ENCODE results near the gene RPL39L. TPM values are rescaled to one million over a fixed set of nuclear protein-coding genes. Genes with fewer than 3 reads are reported as not detected.

The RPL39L gene
- total RNA-seq, 1 experiment from 2014 or later: 37.7 TPM

DNA sequence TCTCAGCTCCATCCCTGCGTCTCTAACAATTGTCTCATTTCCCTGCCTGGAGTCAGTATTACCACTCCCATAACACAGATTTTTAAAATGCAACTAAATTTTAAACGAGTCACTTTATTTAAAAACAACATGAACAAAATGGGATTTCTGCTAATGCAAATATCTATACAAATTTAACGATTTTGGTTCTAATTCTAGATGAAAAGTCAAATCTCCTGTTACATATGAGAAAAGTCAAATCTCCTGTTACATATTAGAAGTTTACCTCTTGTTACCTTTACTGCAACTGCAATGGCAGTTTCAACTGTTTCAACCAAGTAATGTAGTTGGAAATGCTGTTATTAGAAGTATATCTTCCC lies 578 bp upstream of the RPL39L start:
- H3K4me3 ChIP-seq (ENCODE audit: low read depth in 2 of 2, low read length in 2 of 2): peak overlapping the region; percentile 48 to 71
- H3K4me1 ChIP-seq (ENCODE audit: control insufficient read depth, insufficient read depth, low read length): no peaks in the 10 kb centered on the region
- no peak for TF ChIP-seq POLR2AphosphoS5 (IDR thresholded peaks at IDR 0.05; ENCODE audit: low read depth, low read length)
- TF ChIP-seq REST (IDR thresholded peaks at IDR 0.05; ENCODE audit: insufficient read depth in 1 of 2, low read depth in 2 of 2, low read length in 1 of 2): no peak
- TF ChIP-seq SIN3A (IDR thresholded peaks at IDR 0.05; ENCODE audit: borderline replicate concordance, insufficient read depth, low read depth, low read length): no peak
- no peak for TF ChIP-seq TCF7L2 (IDR thresholded peaks at IDR 0.05; ENCODE audit: low read depth, low read length)
- TF ChIP-seq, protein P1, sequence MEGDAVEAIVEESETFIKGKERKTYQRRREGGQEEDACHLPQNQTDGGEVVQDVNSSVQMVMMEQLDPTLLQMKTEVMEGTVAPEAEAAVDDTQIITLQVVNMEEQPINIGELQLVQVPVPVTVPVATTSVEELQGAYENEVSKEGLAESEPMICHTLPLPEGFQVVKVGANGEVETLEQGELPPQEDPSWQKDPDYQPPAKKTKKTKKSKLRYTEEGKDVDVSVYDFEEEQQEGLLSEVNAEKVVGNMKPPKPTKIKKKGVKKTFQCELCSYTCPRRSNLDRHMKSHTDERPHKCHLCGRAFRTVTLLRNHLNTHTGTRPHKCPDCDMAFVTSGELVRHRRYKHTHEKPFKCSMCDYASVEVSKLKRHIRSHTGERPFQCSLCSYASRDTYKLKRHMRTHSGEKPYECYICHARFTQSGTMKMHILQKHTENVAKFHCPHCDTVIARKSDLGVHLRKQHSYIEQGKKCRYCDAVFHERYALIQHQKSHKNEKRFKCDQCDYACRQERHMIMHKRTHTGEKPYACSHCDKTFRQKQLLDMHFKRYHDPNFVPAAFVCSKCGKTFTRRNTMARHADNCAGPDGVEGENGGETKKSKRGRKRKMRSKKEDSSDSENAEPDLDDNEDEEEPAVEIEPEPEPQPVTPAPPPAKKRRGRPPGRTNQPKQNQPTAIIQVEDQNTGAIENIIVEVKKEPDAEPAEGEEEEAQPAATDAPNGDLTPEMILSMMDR (IDR thresholded peaks at IDR 0.05): no peak; the same call in none of the 2 replicates
- H3K27me3 ChIP-seq (ENCODE audit: control insufficient read depth, insufficient read depth, low read length): no peaks in the 10 kb centered on the region
- ATAC-seq: no peak
- CTCF ChIA-PET: interaction anchor here (0.5 to 2.0 kb wide), 11 partner anchors 8 to 856 kb away, joined by 3 to 18 read pairs (median 4); no protein-coding TSS in a partner anchor
- no TSS peak for BruUV-seq (replicated peaks)
- H3K36me3 ChIP-seq (ENCODE audit: control insufficient read depth, insufficient read depth, low read length): no peaks in the 10 kb centered on the region
- in situ Hi-C loops (cut with HindIII; ENCODE audit: low pct_unique_long_range_greater_than_20kb, low sequenced_read_pairs) (no loop called here), intact Hi-C loops (cut with micrococcal nuclease; ENCODE audit: unreplicated experiment) (no loop called here)
- H3K27ac ChIP-seq (ENCODE audit: low read length): no peak overlapping the region; the same call in 1 of the 2 replicates
- POLR2A ChIA-PET: interaction anchor here (0.6 to 0.7 kb wide), 5 partner anchors 24 to 421 kb away, joined by 3 to 7 read pairs (median 3); no protein-coding TSS in a partner anchor
- no peaks in the 10 kb centered on the region for H3K9me3 ChIP-seq (ENCODE audit: control insufficient read depth, insufficient read depth, low read depth, low read length)
- DNase-seq (ENCODE audit: low read depth, low spot score): no peak

- no peak for DNase-seq (ENCODE audit: low read depth, low spot score)
- no peak for ATAC-seq
- BruUV-seq (replicated peaks): no TSS peak
- intact Hi-C loops (cut with micrococcal nuclease; ENCODE audit: unreplicated experiment): no loop called here
- Histone ChIP-seq H3K4me1 (ENCODE audit: control insufficient read depth, insufficient read depth, low read length) (no peaks in the 10 kb centered on the region), H3K36me3 (ENCODE audit: control insufficient read depth, insufficient read depth, low read length) (no peaks in the 10 kb centered on the region), H3K27ac (ENCODE audit: low read length) (no peak overlapping the region), H3K4me3 (ENCODE audit: low read depth in 2 of 2, low read length in 2 of 2) (no peak overlapping the region), H3K27me3 (ENCODE audit: control insufficient read depth, insufficient read depth, low read length) (no peaks in the 10 kb centered on the region), H3K9me3 (ENCODE audit: control insufficient read depth, insufficient read depth, low read depth, low read length) (no peaks in the 10 kb centered on the region)
- ChIA-PET CTCF (no interaction called here), POLR2A (no interaction called here)
- TF ChIP-seq POLR2AphosphoS5 (IDR thresholded peaks at IDR 0.05; ENCODE audit: low read depth, low read length): no peak
- no peak for TF ChIP-seq TCF7L2 (IDR thresholded peaks at IDR 0.05; ENCODE audit: low read depth, low read length)
- TF ChIP-seq, protein P1 (IDR thresholded peaks at IDR 0.05): no peak
- TF ChIP-seq SIN3A (IDR thresholded peaks at IDR 0.05; ENCODE audit: borderline replicate concordance, insufficient read depth, low read depth, low read length): no peak
- TF ChIP-seq REST (IDR thresholded peaks at IDR 0.05; ENCODE audit: insufficient read depth in 1 of 2, low read depth in 2 of 2, low read length in 1 of 2): no peak
- in situ Hi-C loops (cut with HindIII; ENCODE audit: low pct_unique_long_range_greater_than_20kb, low sequenced_read_pairs): no loop called here
Observed at GRCh38 chr3:187136936-187137335, 2.4 kb downstream of the RPL39L start.

Measured in Panc1 (cell line).